PC-9 (cell line): ENCODE data around the gene MAP3K20. TPM values are rescaled to one million over a fixed set of nuclear protein-coding genes. Genes with fewer than 3 reads are reported as not detected.

Experiments
- BruUV-seq: library from RNA; stranded (reverse); fragments of 400-500 nt; replicated peaks from 2 replicates; lab custom pipeline; 2021; lab: Mats Ljungman, UMichigan
- CTCF ChIA-PET: fragments of 300-600 bp; sonication (Branson Sonifier 250); formaldehyde crosslinking; loops from one replicate; lab custom pipeline; 2022; ENCODE audit warnings: antibody characterized with exemption; lab: Charles Lee
- POLR2A ChIA-PET: fragments of 300-600 bp; sonication (Branson Sonifier 250); formaldehyde crosslinking; loops from one replicate; lab custom pipeline; 2022; ENCODE audit warnings: antibody characterized with exemption; ENCODE audit not compliant: unreplicated experiment; lab: Charles Lee
- DNase-seq, 2 experiments: peaks; one replicate each; pipeline versions ENCODE4 v3.0.0 to v3.0.0-alpha.2; 2015 to 2022; ENCODE audit warnings: mixed read lengths in 1 of 2
- H2AFZ ChIP-seq: fragments of 200-600 bp; sonication (generic); 2 replicates; pipeline ENCODE4 v1.8.1; 2017; ENCODE audit warnings: antibody characterized with exemption
- H3F3A ChIP-seq: fragments of 200-600 bp; sonication (generic); 2 replicates; pipeline ENCODE4 v1.8.1; 2017; ENCODE audit warnings: antibody characterized with exemption, mild to moderate bottlenecking, low read depth; ENCODE audit not compliant: insufficient read depth
- H3K27ac ChIP-seq: fragments of 200-600 bp; sonication (generic); 2 replicates; pipeline ENCODE4 v1.6.1; 2016; ENCODE audit warnings: mixed run types
- H3K27me3 ChIP-seq: fragments of 200-600 bp; sonication (generic); 2 replicates; pipeline ENCODE4 v1.6.1; 2016; ENCODE audit warnings: low read depth, mixed run types; ENCODE audit not compliant: insufficient read depth
- H3K36me3 ChIP-seq: fragments of 200-600 bp; sonication (generic); 2 replicates; pipeline ENCODE4 v1.6.1; 2016; ENCODE audit warnings: low read depth, mixed run types
- H3K4me1 ChIP-seq: fragments of 200-600 bp; sonication (generic); replicated peaks from 2 replicates; pipeline ENCODE4 v1.6.1; 2016; ENCODE audit warnings: mixed run types; ENCODE audit not compliant: insufficient read depth
- H3K4me2 ChIP-seq: fragments of 200-600 bp; sonication (generic); 2 replicates; pipeline ENCODE4 v1.6.1; 2017; ENCODE audit warnings: mixed run types
- H3K4me3 ChIP-seq: fragments of 200-600 bp; sonication (generic); 2 replicates; pipeline ENCODE4 v1.6.1; 2016; ENCODE audit warnings: mixed run types
- H3K79me2 ChIP-seq: fragments of 200-600 bp; sonication (generic); 2 replicates; pipeline ENCODE4 v1.6.1; 2017; ENCODE audit warnings: low read depth, mixed run types
- H3K9me2 ChIP-seq: fragments of 200-600 bp; sonication (generic); 2 replicates; pipeline ENCODE4 v1.8.1; 2017; ENCODE audit warnings: mild to moderate bottlenecking; ENCODE audit not compliant: insufficient read depth
- H3K9me3 ChIP-seq: fragments of 200-600 bp; sonication (generic); 2 replicates; pipeline ENCODE4 v1.8.1; 2016; ENCODE audit warnings: low read depth; ENCODE audit not compliant: insufficient read depth
- H4K20me1 ChIP-seq: fragments of 200-600 bp; sonication (generic); 2 replicates; pipeline ENCODE4 v1.8.1; 2017; ENCODE audit not compliant: insufficient read depth
- CTCF ChIP-seq: fragments of 200-600 bp; sonication (generic); conservative IDR thresholded peaks from 2 replicates; pipeline ENCODE4 v1.6.1; 2017; ENCODE audit warnings: mixed run types, antibody characterized with exemption, mild to moderate bottlenecking, moderate library complexity
- EZH2 ChIP-seq: fragments of 200-600 bp; sonication (generic); IDR thresholded peaks from 2 replicates; pipeline ENCODE4 v1.8.0; 2017; ENCODE audit warnings: antibody characterized with exemption, low read depth
- intact Hi-C: fragments of 100-400 bp; cut with micrococcal nuclease; formaldehyde crosslinking; loops from one replicate; pipeline ENCODE4 v1.10.0; 2022; ENCODE audit not compliant: unreplicated experiment
- total RNA-seq: library from RNA; stranded (reverse); gene quantifications from 2 replicates; pipeline ENCODE4 v1.2.3, GENCODE V29; 2021

MAP3K20 gene
- total RNA-seq, 1 experiment from 2014 or later: 58.5 TPM

DNA sequence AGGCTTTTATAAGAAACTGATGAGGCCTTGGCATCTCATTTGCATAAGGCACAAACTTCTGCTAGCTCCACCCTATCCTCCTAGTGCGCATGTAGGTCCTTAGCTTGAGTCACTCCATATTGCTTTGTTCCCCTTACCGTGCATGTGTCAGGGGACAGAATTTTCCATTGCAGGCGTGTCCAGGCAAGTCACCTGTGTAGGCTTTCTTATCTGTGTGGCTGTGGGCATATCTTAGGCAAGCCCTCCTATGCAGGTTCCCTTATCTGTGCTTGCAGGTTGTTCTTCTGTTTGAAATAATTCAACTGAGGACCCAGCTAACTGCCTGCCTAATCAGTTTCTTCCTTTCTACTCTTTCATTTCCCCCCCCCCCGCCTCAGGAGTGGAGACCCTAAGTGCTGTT lies 215.8 kb downstream of the MAP3K20 start:
- POLR2A ChIA-PET: no interaction called here
- H3K9me3 ChIP-seq: no peaks in the 10 kb centered on the region
- H2AFZ ChIP-seq: no peak overlapping the region
- CTCF ChIA-PET: no interaction called here
- H3K4me3 ChIP-seq: no peak overlapping the region
- no peak overlapping the region for H3K27ac ChIP-seq
- H4K20me1 ChIP-seq: no peaks in the 10 kb centered on the region
- 0 out of 2 replicates have a peak, but pooled peaks cover 3% of the 10 kb centered on the region for H3F3A ChIP-seq
- no peak for TF ChIP-seq EZH2
- TF ChIP-seq CTCF: no peak
- H3K4me2 ChIP-seq: no peak overlapping the region
- no TSS peak for BruUV-seq
- no peaks in the 10 kb centered on the region for H3K27me3 ChIP-seq
- no peaks in the 10 kb centered on the region for H3K4me1 ChIP-seq
- intact Hi-C loops: no loop called here
- H3K9me2 ChIP-seq: no peaks in the 10 kb centered on the region
- no peaks in the 10 kb centered on the region for H3K36me3 ChIP-seq
- DNase-seq: no peak
- no peaks in the 10 kb centered on the region for H3K79me2 ChIP-seq

GRCh38 chr2:173296235-173296634 lies 220.6 kb downstream of the MAP3K20 start:
- TF ChIP-seq EZH2 (no peak), CTCF (no peak)
- ChIA-PET CTCF (no interaction called here), POLR2A (no interaction called here)
- Histone ChIP-seq H2AFZ (no peak overlapping the region), H3K27ac (no peak overlapping the region), H3K9me3 (peaks cover 29% of the 10 kb centered on the region), H3K4me3 (no peak overlapping the region), H3K27me3 (no peaks in the 10 kb centered on the region), H4K20me1 (no peaks in the 10 kb centered on the region), H3K4me2 (no peak overlapping the region), H3K9me2 (no peaks in the 10 kb centered on the region), H3K36me3 (no peaks in the 10 kb centered on the region), H3F3A (0 out of 2 replicates have a peak, but pooled peaks cover 5% of the 10 kb centered on the region), H3K4me1 (no peaks in the 10 kb centered on the region), H3K79me2 (no peaks in the 10 kb centered on the region)
- intact Hi-C loops: no loop called here
- no TSS peak for BruUV-seq
- DNase-seq: peak in 1 of 2 experiments; percentile 45

GRCh38 chr2:173298536-173299097 lies 223.0 kb downstream of the MAP3K20 start:
- BruUV-seq: no TSS peak
- no peaks in the 10 kb centered on the region for H3K27me3 ChIP-seq
- no peaks in the 10 kb centered on the region for H3K79me2 ChIP-seq
- no peak for DNase-seq
- H3K4me3 ChIP-seq: no peak overlapping the region
- H3K9me3 ChIP-seq: peaks cover 30% of the 10 kb centered on the region
- ChIA-PET POLR2A (no interaction called here), CTCF (no interaction called here)
- H3K9me2 ChIP-seq: no peaks in the 10 kb centered on the region
- H3F3A ChIP-seq: 0 out of 2 replicates have a peak, but pooled peaks cover 5% of the 10 kb centered on the region
- TF ChIP-seq CTCF: no peak
- TF ChIP-seq EZH2: no peak
- H3K27ac ChIP-seq: no peak overlapping the region
- no peak overlapping the region for H2AFZ ChIP-seq
- intact Hi-C loops: no loop called here
- H3K4me2 ChIP-seq: no peak overlapping the region
- no peaks in the 10 kb centered on the region for H3K36me3 ChIP-seq
- no peaks in the 10 kb centered on the region for H4K20me1 ChIP-seq
- no peaks in the 10 kb centered on the region for H3K4me1 ChIP-seq
